ENCODE measurements around the gene ZDHHC22.

The ZDHHC22 gene

GRCh38 chr14:77082356-77082755 is 59.2 kb downstream of the ZDHHC22 start:
- no peak for DNase-seq (ENCODE audit: low read depth, low spot score)
